Mammary epithelial cell (primary cell): ENCODE results near the gene TEX19.

Experiments used
- CTCF ChIP-seq, 2 donors: IDR thresholded peaks in 1 of 2; conservative IDR thresholded peaks in 1 of 2; 2 replicates each; pipeline ENCODE4 v1.5.1; 2011 to 2012; ENCODE audit warnings: inconsistent platforms in 2 of 2, low read length in 2 of 2, mild to moderate bottlenecking in 2 of 2, control low read depth in 1 of 2, low read depth in 1 of 2; ENCODE audit not compliant: insufficient read depth in 1 of 2; ENCODE audit errors: extremely low read depth in 1 of 2
- EZH2 ChIP-seq: IDR thresholded peaks from 2 replicates; pipeline ENCODE4 v1.6.1; 2012; ENCODE audit warnings: low read length, inconsistent platforms, borderline replicate concordance

DNA sequence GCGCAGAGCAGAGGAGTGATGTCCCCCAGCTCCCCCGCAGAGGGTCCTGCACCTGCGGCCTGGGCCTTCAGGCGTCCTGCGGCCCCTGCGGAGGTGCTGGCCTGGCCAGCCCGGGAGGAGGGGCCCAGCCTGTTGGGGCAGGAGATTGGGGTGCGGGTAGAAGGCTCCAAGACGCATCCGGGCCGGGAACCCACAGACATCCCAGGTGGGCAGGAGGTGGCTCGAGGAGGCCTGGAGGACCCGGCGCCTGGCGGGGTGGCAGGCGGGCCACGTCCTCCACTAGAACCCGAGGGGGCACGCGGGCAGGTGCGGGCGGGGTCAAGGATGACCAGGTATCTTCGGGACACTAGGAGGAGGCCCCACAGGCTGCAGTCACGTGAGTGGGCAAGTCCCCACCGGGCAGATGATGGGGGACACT is 24.8 kb upstream of the TEX19 start:
- no peak for TF ChIP-seq CTCF (conservative IDR thresholded peaks at IDR 0.05 in 1 of 2, IDR thresholded peaks at IDR 0.05 in 1 of 2; ENCODE audit: extremely low read depth in 1 of 2, insufficient read depth in 1 of 2, low read depth in 1 of 2, low read length in 2 of 2)
- no peak for TF ChIP-seq EZH2
